GM19395 (cell line): Measurements from ENCODE around the gene HIRIP3.
"Not testable (repeated sequence)": the region's sequence is repeated elsewhere in the genome, so short reads cannot be mapped to it uniquely, and the experiment has no call there.

Experiments used
- ATAC-seq: cut with Tn5 transposase; IDR thresholded peaks from one replicate; pipeline ENCODE4 v1.9.1; 2021; ENCODE audit warnings: mild to moderate bottlenecking, moderate library complexity; ENCODE audit not compliant: unreplicated experiment

The HIRIP3 gene

GRCh38 chr16:30016555-30017276 lies 21.3 kb upstream of the HIRIP3 start:
- no peak for ATAC-seq

DNA sequence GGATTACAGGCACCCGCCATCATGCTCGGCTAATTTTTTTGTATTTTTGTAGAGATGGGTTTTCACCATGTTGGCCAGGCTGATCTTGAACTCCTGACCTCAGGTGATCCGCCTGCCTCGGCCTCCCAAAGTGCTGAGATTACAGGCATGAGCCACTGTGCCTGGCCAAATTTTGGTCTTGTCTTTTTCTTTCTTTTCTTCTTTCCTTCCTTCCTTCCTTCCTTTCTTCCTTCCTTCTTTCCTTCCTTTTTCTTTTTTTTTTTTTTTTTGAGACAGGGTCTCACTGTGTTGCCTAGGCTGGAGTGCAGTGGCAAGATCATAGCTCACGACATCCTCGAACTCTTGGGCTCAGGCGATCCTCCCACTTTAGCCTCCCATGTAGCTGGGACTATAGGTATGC lies 20.0 kb upstream of the HIRIP3 start:
- not testable (repeated sequence) for ATAC-seq

DNA sequence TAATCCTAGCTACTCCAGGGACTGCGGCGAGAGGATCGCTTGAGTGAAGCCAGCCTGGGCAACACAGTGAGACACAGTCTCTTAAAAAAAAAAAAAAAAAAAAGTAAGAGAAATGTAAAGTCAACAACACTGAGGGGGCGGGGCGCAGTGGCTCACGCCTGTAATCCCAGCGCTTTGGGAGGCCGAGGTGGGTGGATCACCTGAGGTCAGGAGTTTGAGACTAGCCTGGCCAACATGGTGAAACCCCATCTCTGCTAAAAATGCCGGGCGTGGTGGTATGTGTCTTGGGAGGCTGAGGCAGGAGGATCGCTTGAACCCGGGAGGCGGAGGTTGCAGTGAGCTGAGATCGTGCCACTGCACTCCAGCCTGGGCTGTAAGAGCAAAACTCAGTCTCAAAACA lies 17.2 kb upstream of the HIRIP3 start:
- ATAC-seq, result not testable (repeated sequence)

GRCh38 chr16:30011714-30012504 lies 16.5 kb upstream of the HIRIP3 start:
- ATAC-seq, result no peak

DNA sequence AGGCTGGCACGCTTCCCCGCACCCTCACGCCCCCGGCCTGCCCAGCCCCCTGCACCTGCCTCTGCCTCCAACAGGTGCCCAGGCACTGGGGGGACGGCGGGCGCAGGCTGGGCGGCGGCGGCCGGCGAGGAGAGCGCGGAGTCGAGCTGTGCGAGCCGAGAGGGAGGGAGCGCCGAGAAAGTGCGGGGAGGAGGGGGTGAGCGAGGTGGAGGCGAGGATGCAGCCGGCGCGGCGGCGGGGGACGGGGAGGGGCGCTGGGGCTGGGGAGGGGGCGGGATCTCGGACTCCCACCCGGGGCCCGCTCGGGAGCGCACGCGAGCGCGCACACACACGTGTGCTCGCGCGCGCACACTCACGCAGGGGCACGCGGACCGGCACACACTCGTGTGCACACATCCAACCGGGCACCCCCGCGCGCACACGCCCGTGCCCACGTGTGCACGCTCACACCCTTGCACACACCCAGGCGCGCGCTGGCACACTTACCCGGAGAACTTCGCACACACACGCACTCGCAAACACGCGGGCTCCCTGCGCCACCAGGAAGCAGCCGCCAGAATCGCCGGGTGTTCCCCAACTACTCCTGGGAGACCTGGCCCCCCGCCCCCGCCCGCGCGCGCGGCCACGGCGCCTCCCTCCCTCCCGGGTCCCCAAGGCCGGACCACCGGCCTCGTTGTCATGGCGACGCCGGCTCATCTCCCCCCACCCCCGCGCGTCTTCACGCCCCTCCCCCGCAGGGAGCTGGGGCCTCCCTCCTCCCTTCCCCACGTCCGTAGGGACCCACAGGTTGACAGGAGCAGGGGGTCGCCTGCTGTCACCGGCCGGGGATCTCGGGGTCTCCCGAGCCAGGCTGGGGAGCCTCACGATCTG lies 15.7 kb upstream of the HIRIP3 start, which contains the start of gene DOC2A:
Gene DOC2A (minus strand): TSS at position 184 of the 870 bp plus-strand sequence. CDS start 805 bp downstream, outside the sequence.
- ATAC-seq, result no peak

GRCh38 chr16:30009990-30010843 lies 14.8 kb upstream of the HIRIP3 start:
- no peak for ATAC-seq

DNA sequence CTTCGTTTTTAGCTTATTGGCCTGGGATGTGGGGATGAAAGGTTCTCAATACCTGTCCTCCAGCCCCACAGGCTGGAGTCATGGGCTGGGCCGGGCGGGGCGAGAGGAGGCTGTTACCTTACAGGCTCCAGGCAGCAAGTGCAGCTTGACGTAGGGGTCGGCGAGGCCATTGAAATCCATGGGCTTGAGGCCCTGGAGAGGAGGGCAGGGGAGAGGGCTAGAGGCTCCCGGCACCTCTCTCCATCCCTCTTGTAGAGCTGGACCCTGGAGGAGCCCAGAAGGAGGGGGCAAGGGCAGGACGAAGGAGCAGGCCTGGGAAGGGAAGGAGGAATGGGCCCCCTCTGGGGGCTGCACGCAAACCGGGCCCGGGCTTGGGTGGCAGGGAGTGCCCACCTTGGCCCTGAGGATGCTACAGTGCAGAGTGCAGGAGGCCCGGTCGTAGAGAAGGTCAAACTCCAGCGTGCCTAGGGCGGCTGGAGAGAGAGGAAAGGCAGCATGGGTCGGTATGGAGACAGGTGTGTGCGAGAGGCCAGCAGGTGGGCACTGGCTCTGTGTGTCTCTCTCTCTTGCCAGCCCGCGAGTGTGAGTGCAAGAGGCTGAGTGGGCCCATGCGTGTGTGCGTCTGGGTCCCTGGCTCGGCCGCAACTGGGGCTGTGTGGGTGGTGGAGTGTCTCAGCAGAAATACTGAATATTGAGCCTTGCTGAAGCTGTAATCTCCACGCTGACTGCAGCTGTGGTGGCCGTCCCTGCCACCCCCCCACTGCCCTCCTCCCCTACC lies 13.9 kb upstream of the HIRIP3 start:
- no peak for ATAC-seq

DNA sequence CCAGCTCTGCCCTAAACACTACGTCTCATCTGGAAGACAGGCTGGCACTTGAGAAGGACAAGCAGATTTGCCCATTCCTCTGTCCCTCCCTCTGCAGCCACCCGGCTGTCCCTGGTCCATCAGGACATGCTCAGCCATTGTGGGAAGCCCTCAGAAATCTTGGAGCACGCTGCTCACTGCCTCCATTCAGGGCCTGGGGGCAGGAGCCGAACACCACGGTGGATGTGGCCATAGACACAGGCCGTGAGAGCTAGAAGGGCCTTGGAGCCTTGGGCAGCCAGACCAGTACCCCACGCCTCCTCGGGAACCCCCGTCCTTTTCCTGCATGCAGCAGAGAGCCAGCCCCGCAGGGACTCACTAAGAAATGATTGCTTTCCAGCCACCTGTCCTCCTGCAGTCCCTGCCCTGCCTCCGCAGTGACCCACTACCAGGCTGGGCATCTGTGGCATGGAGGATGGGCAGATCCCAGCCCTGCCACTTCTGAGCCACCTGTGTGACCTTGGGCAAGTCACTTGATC lies 12.0 kb upstream of the HIRIP3 start:
- no peak for ATAC-seq

DNA sequence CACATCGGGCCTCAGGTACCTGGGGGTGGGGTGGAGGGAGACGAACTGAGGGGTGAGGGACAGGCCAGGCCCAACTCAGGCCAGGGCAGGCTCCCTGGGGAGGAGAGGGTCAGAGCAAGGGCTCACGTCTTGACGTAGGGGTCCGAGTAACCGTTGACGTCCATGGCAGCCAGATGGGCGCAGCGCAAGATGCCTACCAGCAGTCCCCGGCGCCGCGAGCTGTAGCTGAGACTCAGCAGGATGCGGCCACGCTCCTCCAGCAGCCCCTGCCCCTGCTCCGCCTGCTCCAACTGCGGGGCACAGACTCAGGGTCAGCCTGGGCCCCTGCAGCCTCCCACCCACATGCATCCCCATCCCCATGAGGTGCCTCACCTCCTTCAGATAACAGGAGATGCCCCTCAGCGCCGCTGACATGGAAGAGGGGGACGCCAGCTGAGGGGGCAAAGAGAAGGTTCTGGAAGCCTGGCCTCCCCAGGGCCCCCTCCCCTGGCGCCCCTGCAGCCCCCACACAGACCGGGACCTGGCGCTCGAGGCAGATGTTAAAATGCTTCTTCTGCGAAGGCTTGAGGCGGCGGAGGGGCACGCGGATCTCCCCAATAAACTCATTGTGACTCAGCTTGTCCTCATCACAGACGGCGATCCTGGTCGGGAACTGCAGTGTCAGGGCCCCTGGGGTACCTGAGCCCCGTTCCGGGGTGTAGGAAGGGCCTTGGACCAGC lies 11.4 kb upstream of the HIRIP3 start:
- ATAC-seq, result no peak

- ATAC-seq, result no peak
These were observed 10.7 kb upstream of the HIRIP3 start for GRCh38 chr16:30006095-30006473.

DNA sequence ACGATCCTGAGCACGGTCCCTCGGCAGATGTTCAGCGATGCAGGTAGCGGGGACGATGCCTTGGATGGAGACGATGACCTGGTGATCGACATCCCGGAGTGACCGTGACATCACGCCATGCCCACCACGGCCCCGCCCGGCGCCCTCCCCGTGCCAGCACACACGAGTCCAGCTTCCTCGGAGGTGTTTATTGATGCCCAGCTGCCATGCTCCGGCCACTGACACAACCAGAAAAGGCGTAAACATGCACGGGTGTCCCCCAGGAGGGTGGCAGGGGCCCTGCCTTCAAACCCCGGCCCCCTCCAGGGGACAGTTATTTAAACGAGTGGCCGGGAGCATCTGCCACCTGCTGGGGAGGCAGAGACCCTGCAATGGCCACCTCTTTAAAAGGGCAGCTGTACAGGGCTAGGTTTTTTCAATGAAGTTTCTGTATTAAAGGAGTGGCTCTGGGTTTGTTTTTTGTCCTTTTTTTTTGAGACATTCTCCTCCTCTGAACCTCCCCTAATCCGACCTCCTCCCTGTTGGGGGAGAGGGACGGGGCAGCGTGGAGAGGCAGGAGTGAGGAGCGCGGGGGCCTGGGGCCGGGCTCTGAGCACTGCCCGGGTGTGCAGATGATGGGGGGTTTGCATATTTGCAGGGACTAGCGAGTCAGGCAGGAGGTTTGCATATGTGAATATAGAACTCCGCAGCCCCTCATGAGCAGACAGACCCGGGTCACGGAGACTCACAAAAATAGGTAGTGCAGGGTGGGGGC lies 10.1 kb upstream of the HIRIP3 start:
- no peak for ATAC-seq

- no peak for ATAC-seq
These were observed 9.4 kb upstream of the HIRIP3 start for GRCh38 chr16:30004811-30005242.

DNA sequence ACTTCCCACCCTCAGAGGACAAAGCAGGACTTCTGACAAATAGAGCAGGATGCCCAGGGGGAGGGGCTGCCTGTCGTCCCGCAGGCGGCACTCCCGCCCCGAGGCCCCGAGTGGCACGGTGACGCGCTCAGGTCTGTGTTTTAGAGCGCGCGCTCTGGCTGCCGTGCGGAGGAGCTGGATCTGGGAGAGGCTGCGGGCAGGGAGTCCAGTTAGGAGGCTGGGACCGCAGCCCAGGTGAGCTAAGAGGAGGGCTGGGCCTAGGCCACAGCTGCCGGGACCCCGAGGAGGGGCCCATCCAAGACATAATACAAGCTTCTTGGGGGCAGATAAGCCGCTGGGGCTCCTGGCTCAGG lies 9.0 kb upstream of the HIRIP3 start:
- no peak for ATAC-seq

GRCh38 chr16:30003670-30004423 lies 8.4 kb upstream of the HIRIP3 start:
- no peak for ATAC-seq

DNA sequence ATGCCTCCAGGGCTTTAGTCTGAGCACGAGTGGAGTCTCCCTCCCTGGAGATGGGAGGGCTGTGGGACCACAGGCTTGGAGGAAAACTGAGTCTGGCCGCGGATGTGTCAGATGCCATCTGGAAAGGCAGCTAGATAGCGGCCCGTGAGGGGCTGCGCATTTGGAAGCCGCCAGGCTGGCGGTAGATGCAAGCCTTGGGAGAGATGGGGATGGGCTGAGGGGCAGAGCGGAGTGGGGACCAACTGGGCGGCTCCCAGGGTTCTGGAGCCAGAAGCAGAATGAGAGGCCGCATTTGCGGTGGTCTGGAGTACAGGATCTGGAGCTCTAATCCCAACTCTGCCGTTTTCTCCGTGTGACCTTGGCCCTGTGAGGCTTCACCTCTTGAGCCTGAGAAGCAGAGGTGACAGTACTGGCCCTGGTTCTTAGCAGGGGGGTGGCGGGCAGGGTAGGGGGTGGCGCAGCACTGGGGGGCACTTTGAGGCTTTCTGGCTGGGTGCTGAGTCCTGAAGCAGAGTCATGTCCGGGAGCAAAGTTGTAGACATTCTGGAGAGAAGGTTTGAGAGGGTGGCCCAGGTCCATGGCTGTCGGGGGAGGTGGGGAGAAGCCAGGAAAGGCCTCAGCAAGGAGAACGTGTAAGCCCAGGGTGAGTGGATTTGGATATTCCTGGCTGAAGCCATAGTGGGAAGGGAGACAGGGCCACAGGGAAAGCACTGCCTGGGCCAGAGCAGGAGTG lies 7.4 kb upstream of the HIRIP3 start:
- ATAC-seq, result no peak

GRCh38 chr16:30000735-30001631 lies 5.6 kb upstream of the HIRIP3 start:
- no peak for ATAC-seq
